SH-SY5Y (cell line): ENCODE results near the gene SLC35A2.

Experiments
- GATA2 ChIP-seq: IDR thresholded peaks from 2 replicates; pipeline ENCODE4 v1.6.1; 2011; ENCODE audit warnings: mild to moderate bottlenecking, low read depth, low read length
- GATA3 ChIP-seq: IDR thresholded peaks from 2 replicates; pipeline ENCODE4 v1.6.1; 2011; ENCODE audit warnings: low read depth, mild to moderate bottlenecking, low read length, moderate library complexity

DNA sequence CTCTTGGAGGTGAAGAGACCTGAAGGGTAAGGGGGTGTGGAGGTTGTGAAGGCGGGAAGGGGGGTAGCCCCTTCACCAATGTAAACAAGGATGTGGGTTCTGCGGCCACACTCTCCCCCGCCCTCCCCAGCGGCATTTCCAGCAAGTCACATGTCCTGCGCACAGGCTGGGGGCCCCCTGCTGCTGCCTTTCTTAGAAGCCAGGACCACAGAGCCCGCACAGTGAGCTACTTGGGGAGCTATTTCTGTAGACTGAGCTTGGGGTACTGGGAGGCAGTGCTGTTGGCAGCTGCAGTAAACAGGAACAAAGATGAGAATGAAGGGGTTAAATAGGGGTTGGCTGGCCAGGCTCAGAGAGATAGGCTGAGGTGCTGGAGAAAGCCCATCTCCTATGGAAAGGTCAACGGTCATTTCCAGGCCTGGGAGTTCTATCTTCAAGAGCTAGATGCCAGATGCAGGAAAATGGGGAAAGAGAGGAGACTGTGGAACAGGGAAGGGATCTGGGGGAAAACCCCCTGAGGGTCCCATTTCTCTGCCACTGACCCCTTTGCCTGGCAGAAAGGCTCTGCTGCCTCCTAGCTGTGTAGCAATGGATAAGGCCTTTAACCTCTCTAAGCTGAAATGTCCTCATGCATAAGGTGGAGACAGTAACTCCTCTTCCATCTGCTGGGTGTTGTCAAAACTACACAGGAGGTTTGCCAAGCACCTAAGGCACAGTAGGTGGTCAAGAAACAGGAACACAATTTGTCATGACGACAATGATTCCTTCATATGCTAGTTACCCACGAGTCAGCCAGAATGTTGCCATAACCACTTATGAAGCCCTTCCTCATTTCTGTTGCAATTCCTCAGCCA is 25.8 kb upstream of the SLC35A2 start:
- no peak for TF ChIP-seq GATA2
- no peak for TF ChIP-seq GATA3
